GM12873 (cell line): ENCODE results near the gene RFT1.

Source experiments
- TF ChIP-seq, protein P1 (sequence below): IDR thresholded peaks from 2 replicates; pipeline ENCODE4 v1.5.1; 2012; ENCODE audit warnings: low read depth, mild to moderate bottlenecking, moderate library complexity, low read length, control low read depth; ENCODE audit not compliant: insufficient read depth; ENCODE audit errors: missing control alignments

RFT1 gene

GRCh38 chr3:53103397-53104296 lies 26.6 kb downstream of the RFT1 start:
- TF ChIP-seq, protein P1, sequence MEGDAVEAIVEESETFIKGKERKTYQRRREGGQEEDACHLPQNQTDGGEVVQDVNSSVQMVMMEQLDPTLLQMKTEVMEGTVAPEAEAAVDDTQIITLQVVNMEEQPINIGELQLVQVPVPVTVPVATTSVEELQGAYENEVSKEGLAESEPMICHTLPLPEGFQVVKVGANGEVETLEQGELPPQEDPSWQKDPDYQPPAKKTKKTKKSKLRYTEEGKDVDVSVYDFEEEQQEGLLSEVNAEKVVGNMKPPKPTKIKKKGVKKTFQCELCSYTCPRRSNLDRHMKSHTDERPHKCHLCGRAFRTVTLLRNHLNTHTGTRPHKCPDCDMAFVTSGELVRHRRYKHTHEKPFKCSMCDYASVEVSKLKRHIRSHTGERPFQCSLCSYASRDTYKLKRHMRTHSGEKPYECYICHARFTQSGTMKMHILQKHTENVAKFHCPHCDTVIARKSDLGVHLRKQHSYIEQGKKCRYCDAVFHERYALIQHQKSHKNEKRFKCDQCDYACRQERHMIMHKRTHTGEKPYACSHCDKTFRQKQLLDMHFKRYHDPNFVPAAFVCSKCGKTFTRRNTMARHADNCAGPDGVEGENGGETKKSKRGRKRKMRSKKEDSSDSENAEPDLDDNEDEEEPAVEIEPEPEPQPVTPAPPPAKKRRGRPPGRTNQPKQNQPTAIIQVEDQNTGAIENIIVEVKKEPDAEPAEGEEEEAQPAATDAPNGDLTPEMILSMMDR, result no peak

- TF ChIP-seq, protein P1, result no peak
These were observed 27.6 kb downstream of the RFT1 start for GRCh38 chr3:53102601-53103147.

DNA sequence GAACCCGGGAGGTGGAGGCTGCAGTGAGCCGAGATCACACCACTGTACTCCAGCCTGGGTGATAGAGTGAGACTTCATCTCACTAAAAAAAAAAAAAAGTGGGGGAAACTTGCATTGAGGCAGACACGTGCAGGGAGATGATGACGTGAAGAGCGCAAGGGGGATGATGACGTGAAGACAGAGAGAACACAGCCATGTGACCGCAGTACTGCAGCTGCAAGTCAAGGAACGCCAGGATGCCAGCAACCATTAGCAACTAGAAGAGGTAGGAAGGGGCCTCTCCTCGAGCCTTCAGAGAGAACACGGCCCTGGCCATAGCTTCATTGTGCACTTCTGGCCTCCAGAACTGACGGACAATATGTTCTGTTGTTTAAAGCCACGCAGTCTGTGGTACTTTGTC lies 28.3 kb downstream of the RFT1 start:
- TF ChIP-seq, protein P1, result no peak

- TF ChIP-seq, protein P1, result no peak
These were observed 29.3 kb downstream of the RFT1 start for GRCh38 chr3:53100818-53101466.

DNA sequence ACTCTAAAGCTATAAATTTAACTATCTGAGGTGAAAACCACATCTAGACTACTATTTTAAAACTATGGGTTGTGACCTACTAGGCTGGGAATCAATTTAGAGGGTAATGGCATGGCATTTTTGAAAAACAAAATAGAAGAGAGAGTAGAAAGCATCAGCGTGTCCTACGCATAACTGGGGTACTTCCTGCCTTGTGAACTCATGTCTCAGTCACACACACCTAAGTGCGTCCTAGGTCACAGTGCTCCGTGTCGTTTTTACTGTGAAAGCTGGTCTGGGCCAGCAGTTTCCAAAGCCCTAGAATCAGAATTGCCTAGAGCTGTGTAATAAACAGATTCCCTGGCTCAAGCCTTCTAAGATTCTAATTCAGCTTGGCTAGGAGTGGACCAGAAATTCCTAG lies 32.3 kb downstream of the RFT1 start:
- TF ChIP-seq, protein P1, result no peak

GRCh38 chr3:53092942-53093341 lies 37.3 kb downstream of the RFT1 start:
- TF ChIP-seq, protein P1, result no peak

DNA sequence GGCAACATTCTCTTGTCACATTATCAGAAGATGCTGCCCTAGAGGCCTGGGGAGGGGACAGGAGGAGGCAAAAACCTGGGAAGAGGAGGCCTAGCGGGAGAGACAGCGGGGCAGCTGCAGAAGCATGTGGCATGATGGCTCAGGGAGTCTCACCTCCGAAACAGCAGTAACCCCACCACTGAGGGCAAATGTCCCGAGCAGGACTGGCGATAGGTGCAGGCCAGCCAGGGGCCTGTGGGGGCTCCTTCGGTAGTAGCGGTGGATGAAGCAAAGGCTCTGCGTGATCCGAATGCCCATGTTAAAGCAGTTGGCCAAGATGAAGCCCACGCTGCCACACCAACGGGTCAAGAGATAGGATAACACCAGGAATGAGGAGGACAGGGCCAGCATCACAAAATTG lies 38.0 kb downstream of the RFT1 start:
- TF ChIP-seq, protein P1, result no peak
